ENCODE results near the gene LHX2.

DNA sequence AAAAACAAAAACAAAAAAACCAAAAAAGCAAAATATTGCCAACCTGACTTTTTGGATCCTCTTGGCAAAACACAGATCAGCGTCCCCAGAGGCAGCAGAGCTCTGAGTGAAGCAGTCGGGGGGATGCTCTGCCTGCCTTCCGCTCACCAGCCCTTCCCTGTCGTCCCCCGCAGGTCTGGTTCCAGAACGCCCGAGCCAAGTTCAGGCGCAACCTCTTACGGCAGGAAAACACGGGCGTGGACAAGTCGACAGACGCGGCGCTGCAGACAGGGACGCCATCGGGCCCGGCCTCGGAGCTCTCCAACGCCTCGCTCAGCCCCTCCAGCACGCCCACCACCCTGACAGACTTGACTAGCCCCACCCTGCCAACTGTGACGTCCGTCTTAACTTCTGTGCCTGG, 20.7 kb downstream of the LHX2 start:
- TF ChIP-seq, protein P1, sequence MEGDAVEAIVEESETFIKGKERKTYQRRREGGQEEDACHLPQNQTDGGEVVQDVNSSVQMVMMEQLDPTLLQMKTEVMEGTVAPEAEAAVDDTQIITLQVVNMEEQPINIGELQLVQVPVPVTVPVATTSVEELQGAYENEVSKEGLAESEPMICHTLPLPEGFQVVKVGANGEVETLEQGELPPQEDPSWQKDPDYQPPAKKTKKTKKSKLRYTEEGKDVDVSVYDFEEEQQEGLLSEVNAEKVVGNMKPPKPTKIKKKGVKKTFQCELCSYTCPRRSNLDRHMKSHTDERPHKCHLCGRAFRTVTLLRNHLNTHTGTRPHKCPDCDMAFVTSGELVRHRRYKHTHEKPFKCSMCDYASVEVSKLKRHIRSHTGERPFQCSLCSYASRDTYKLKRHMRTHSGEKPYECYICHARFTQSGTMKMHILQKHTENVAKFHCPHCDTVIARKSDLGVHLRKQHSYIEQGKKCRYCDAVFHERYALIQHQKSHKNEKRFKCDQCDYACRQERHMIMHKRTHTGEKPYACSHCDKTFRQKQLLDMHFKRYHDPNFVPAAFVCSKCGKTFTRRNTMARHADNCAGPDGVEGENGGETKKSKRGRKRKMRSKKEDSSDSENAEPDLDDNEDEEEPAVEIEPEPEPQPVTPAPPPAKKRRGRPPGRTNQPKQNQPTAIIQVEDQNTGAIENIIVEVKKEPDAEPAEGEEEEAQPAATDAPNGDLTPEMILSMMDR (IDR thresholded peaks at IDR 0.05): no peak
- TF ChIP-seq POLR2A (IDR thresholded peaks at IDR 0.05): no peak
